Measurements from ENCODE around the gene RIMBP2.

RIMBP2 gene

GRCh38 chr12:130456375-130457199 is 259.5 kb downstream of the RIMBP2 start:
- no peak for DNase-seq

GRCh38 chr12:130455161-130455560 is 260.9 kb downstream of the RIMBP2 start:
- no peak for DNase-seq

- no peak for DNase-seq
These were observed 261.8 kb downstream of the RIMBP2 start for GRCh38 chr12:130454296-130454695.

- no peak for DNase-seq
These were observed 263.6 kb downstream of the RIMBP2 start for GRCh38 chr12:130452546-130452945.

- DNase-seq: no peak
These were observed 264.8 kb downstream of the RIMBP2 start for GRCh38 chr12:130451001-130451930.

GRCh38 chr12:130449291-130449690 is 266.8 kb downstream of the RIMBP2 start:
- no peak for DNase-seq

- no peak for DNase-seq
These were observed 267.9 kb downstream of the RIMBP2 start for GRCh38 chr12:130448044-130448821.

GRCh38 chr12:130447655-130447965 is 268.5 kb downstream of the RIMBP2 start:
- DNase-seq: no peak

- no peak for DNase-seq
These were observed 269.0 kb downstream of the RIMBP2 start for GRCh38 chr12:130446846-130447654.

GRCh38 chr12:130444986-130445385 is 271.1 kb downstream of the RIMBP2 start:
- DNase-seq: no peak

GRCh38 chr12:130444061-130444460 is 272.0 kb downstream of the RIMBP2 start:
- DNase-seq: no peak

- no peak for DNase-seq
These were observed 274.0 kb downstream of the RIMBP2 start for GRCh38 chr12:130441771-130442760.

GRCh38 chr12:130440411-130441080 is 275.6 kb downstream of the RIMBP2 start:
- DNase-seq: no peak

GRCh38 chr12:130439250-130439649 is 276.8 kb downstream of the RIMBP2 start:
- no peak for DNase-seq

GRCh38 chr12:130438711-130439110 is 277.4 kb downstream of the RIMBP2 start:
- no peak for DNase-seq

- no peak for DNase-seq
These were observed 277.9 kb downstream of the RIMBP2 start for GRCh38 chr12:130438243-130438620.

- no peak for DNase-seq
These were observed 278.4 kb downstream of the RIMBP2 start for GRCh38 chr12:130437555-130438242.

- DNase-seq: no peak
These were observed 279.2 kb downstream of the RIMBP2 start for GRCh38 chr12:130436741-130437501.

GRCh38 chr12:130435826-130436225 is 280.3 kb downstream of the RIMBP2 start:
- no peak for DNase-seq
